Measurements from ENCODE around the gene NUP210.

- TF ChIP-seq, protein P1, sequence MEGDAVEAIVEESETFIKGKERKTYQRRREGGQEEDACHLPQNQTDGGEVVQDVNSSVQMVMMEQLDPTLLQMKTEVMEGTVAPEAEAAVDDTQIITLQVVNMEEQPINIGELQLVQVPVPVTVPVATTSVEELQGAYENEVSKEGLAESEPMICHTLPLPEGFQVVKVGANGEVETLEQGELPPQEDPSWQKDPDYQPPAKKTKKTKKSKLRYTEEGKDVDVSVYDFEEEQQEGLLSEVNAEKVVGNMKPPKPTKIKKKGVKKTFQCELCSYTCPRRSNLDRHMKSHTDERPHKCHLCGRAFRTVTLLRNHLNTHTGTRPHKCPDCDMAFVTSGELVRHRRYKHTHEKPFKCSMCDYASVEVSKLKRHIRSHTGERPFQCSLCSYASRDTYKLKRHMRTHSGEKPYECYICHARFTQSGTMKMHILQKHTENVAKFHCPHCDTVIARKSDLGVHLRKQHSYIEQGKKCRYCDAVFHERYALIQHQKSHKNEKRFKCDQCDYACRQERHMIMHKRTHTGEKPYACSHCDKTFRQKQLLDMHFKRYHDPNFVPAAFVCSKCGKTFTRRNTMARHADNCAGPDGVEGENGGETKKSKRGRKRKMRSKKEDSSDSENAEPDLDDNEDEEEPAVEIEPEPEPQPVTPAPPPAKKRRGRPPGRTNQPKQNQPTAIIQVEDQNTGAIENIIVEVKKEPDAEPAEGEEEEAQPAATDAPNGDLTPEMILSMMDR (IDR thresholded peaks at IDR 0.05; ENCODE audit: borderline replicate concordance, extremely low read depth, low read length, poor library complexity, severe bottlenecking), result no peak
- TF ChIP-seq EZH2 (IDR thresholded peaks at IDR 0.05; ENCODE audit: borderline replicate concordance, low read depth, low read length, severe bottlenecking), result no peak
Measured at GRCh38 chr3:13332158-13332557, 88.0 kb downstream of the NUP210 start.
